K562 (cell line): Measurements from ENCODE around the gene AMFR. TPM values are rescaled to one million over a fixed set of nuclear protein-coding genes. Genes with fewer than 3 reads are reported as not detected.
"Not testable (repeated sequence)": the region's sequence is repeated elsewhere in the genome, so short reads cannot be mapped to it uniquely, and the experiment has no call there.

Experiments used
- ATAC-seq: fragments of 200-7000 bp; cut with Tn5 transposase; 3 replicates; pipeline ENCODE4 v1.9.1; 2020; ENCODE audit warnings: moderate library complexity
- BruUV-seq: library from RNA; stranded (reverse); fragments of 400-500 nt; replicated peaks from 2 replicates; lab custom pipeline; 2021; lab: Mats Ljungman, UMichigan
- CTCF ChIA-PET: fragments of 300-600 bp; formaldehyde crosslinking; extraction: SDS; loops from one replicate; lab custom pipeline; 2021; ENCODE audit warnings: low intra/inter-chr PET ratio; lab: Yijun Ruan, JAX
- POLR2A ChIA-PET: fragments of 300-600, 350-650 bp; sonication (Branson Sonifier 250); formaldehyde crosslinking; extraction: SDS; loops from one replicate; lab custom pipeline; 2021; ENCODE audit warnings: antibody characterized with exemption, inconsistent platforms; lab: Yijun Ruan, JAX
- DNase-seq, 4 experiments: peaks; one replicate each; pipeline versions ENCODE4 v3.0.0 to v3.0.0-alpha.2; 2011 to 2018; ENCODE audit warnings: low spot score in 3 of 4, mixed read lengths in 3 of 4; ENCODE audit errors: extremely low read depth in 1 of 4
- FAIRE-seq: peaks from 2 replicates; lab custom pipeline; 2011; peaks lifted over from hg19 to GRCh38; lab: Jason Lieb, UNC
- H2AFZ ChIP-seq: 2 replicates; pipeline ENCODE4 v1.6.0; 2011; ENCODE audit warnings: low read depth, low read length, control low read depth, inconsistent platforms
- H3K27ac ChIP-seq: fragments of 200-600 bp; 3 replicates; pipeline ENCODE4 v1.8.0; 2011; ENCODE audit warnings: low read depth, mild to moderate bottlenecking, control low read depth, inconsistent platforms, low read length, moderate library complexity, mixed read lengths; ENCODE audit errors: extremely low read depth
- H3K27me3 ChIP-seq, 2 experiments: fragments of 300-600 bp in 1 of 2; 2 replicates in 1 of 2; 3 replicates in 1 of 2; pipeline versions ENCODE4 v1.6.0 to v1.8.0; 2011; ENCODE audit warnings: inconsistent platforms in 2 of 2, low read length in 2 of 2, mild to moderate bottlenecking in 1 of 2, mixed read lengths in 1 of 2, moderate library complexity in 1 of 2; ENCODE audit not compliant: control insufficient read depth in 2 of 2, insufficient read depth in 2 of 2
- H3K36me3 ChIP-seq: fragments of 300-600 bp; 3 replicates; pipeline ENCODE4 v1.8.0; 2011; ENCODE audit warnings: mild to moderate bottlenecking, low read length, inconsistent platforms; ENCODE audit not compliant: control insufficient read depth, insufficient read depth
- H3K4me1 ChIP-seq, 2 experiments: fragments of 200-600 bp in 1 of 2; replicated peaks in 1 of 2; 2 replicates in 1 of 2; 3 replicates in 1 of 2; pipeline versions ENCODE4 v1.5.1 to v1.8.0; 2011; ENCODE audit warnings: inconsistent platforms in 2 of 2, low read length in 2 of 2, mild to moderate bottlenecking in 1 of 2, mixed read lengths in 1 of 2, moderate library complexity in 1 of 2; ENCODE audit not compliant: control insufficient read depth in 2 of 2, insufficient read depth in 2 of 2
- H3K4me2 ChIP-seq: 2 replicates; pipeline ENCODE4 v1.6.1; 2011; ENCODE audit warnings: low read length, control low read depth, inconsistent platforms, mixed read lengths; ENCODE audit not compliant: insufficient read depth
- H3K4me3 ChIP-seq: fragments of 200-600 bp; sonication (generic), shearing (Covaris generic); 2 replicates; pipeline ENCODE4 v1.5.1; 2016; ENCODE audit warnings: control low read depth, inconsistent platforms
- H3K79me2 ChIP-seq: fragments of 200-600 bp; 3 replicates; pipeline ENCODE4 v1.8.0; 2011; ENCODE audit warnings: low read length, inconsistent platforms; ENCODE audit not compliant: control insufficient read depth, insufficient read depth
- H3K9ac ChIP-seq, 2 experiments: 2 replicates each; pipeline versions ENCODE4 v1.6.0 to v1.6.1; 2011; ENCODE audit warnings: low read depth in 2 of 2, low read length in 2 of 2, control low read depth in 1 of 2, inconsistent platforms in 1 of 2, mild to moderate bottlenecking in 1 of 2, mixed read lengths in 1 of 2; ENCODE audit not compliant: insufficient read depth in 1 of 2
- H3K9me1 ChIP-seq: one replicate; pipeline ENCODE4 v1.6.0; 2011; ENCODE audit warnings: inconsistent platforms, mild to moderate bottlenecking, low read length, moderate library complexity; ENCODE audit not compliant: control insufficient read depth, insufficient read depth
- H3K9me3 ChIP-seq: replicated peaks from 2 replicates; pipeline ENCODE4 v1.5.1; 2011; ENCODE audit warnings: low read depth, low read length, inconsistent platforms; ENCODE audit not compliant: control insufficient read depth, insufficient read depth
- H4K20me1 ChIP-seq: replicated peaks from 2 replicates; pipeline ENCODE4 v1.6.1; 2011; ENCODE audit warnings: low read length, inconsistent platforms, mixed read lengths; ENCODE audit not compliant: control insufficient read depth, insufficient read depth
- CBX1 ChIP-seq: sonication (generic); IDR thresholded peaks from 2 replicates; pipeline ENCODE4 v1.6.1; 2016; ENCODE audit warnings: antibody characterized with exemption, low read depth, mild to moderate bottlenecking
- CBX3 ChIP-seq, 2 experiments: IDR thresholded peaks; 1 replicate in 1 of 2; 2 replicates in 1 of 2; pipeline ENCODE4 v1.6.1; 2012; ENCODE audit warnings: inconsistent platforms in 2 of 2, low read length in 2 of 2, borderline replicate concordance in 1 of 2, control low read depth in 1 of 2
- CBX5 ChIP-seq: IDR thresholded peaks from 2 replicates; pipeline ENCODE4 v1.6.1; 2014; ENCODE audit warnings: low read depth, borderline replicate concordance
- JUN ChIP-seq, 2 experiments: sonication (generic) in 1 of 2; formaldehyde crosslinking in 1 of 2; IDR thresholded peaks; 2 replicates each; pipeline versions ENCODE4 v1.6.1 to v1.8.0; 2012 to 2022; ENCODE audit warnings: borderline replicate concordance in 2 of 2, mild to moderate bottlenecking in 2 of 2, improper control_type of control experiment in 1 of 2, low read depth in 1 of 2, low read length in 1 of 2, missing genetic modification reagents in 1 of 2
- SPI1 ChIP-seq: IDR thresholded peaks from 2 replicates; pipeline ENCODE4 v1.6.1; 2011; ENCODE audit warnings: low read depth, low read length, control low read depth, borderline replicate concordance
- SREBF1 ChIP-seq: fragments of 150-350 bp; IDR thresholded peaks from 2 replicates; pipeline ENCODE4 v1.6.1; 2014; ENCODE audit warnings: antibody characterized with exemption, low read depth, low read length, borderline replicate concordance
- SRSF3 ChIP-seq: fragments of 200-400 bp; formaldehyde crosslinking; IDR thresholded peaks from 2 replicates; pipeline ENCODE4 v1.6.1; 2016; ENCODE audit warnings: mild to moderate bottlenecking, low read length, moderate library complexity; ENCODE audit not compliant: insufficient read depth
- TAF15 ChIP-seq: fragments of 200-400 bp; formaldehyde crosslinking; IDR thresholded peaks from 2 replicates; pipeline ENCODE4 v1.6.1; 2017; ENCODE audit warnings: mild to moderate bottlenecking, low read depth, low read length, moderate library complexity
- TRIM28 ChIP-seq: fragments of 450-650 bp; IDR thresholded peaks from 2 replicates; pipeline ENCODE4 v1.6.1; 2017
- ZNF707 ChIP-seq: fragments of 250-450 bp; sonication (Bioruptor Pico); conservative IDR thresholded peaks from 2 replicates; pipeline ENCODE4 v1.8.0; 2022; ENCODE audit warnings: inconsistent platforms, mild to moderate bottlenecking, moderate library complexity
- WGBS: fragments of 100-300 bp; shearing (Covaris generic); methylation state at CpG from one replicate; pipeline ENCODE4 v1.1.6; 2016; ENCODE audit warnings: low coverage, mixed read lengths; ENCODE audit not compliant: insufficient coverage; ENCODE audit errors: missing lambda C conversion rate; 5-methylcytosine and 5-hydroxymethylcytosine counted together
- in situ Hi-C: fragments of 300-500 bp; cut with MboI; formaldehyde crosslinking; loops from 4 replicates; pipeline ENCODE4 v1.15.0; 2018; ENCODE audit warnings: inconsistent platforms, mixed read lengths
- intact Hi-C: fragments of 100-400 bp; cut with micrococcal nuclease; formaldehyde crosslinking; loops from 2 replicates; pipeline ENCODE4 v1.14.2; 2022
- polyA plus RNA-seq, 8 experiments: library from polyadenylated mRNA; depleted of rRNA in 4 of 8; stranded (reverse) in 5 of 8; unstranded in 3 of 8; fragments of >200 nt; fragmentation: Nextera tagmentation in 2 of 8; fragmentation: Illumina TruSeq in 1 of 8; extraction: Ambion mirVana in 2 of 8; extraction: Trizol in 1 of 8; gene quantifications; 2 replicates each; pipeline versions ENCODE4 v1.2.1 to v1.2.3, GENCODE V29; 2011 to 2014; ENCODE audit warnings: inconsistent platforms in 1 of 8, missing spikeins in 1 of 8
- total RNA-seq, 7 experiments: library from RNA; depleted of rRNA in 6 of 7; stranded (reverse); fragments of >200 nt in 6 of 7; fragmentation: Illumina TruSeq in 2 of 7; extraction: Trizol in 2 of 7; gene quantifications; 2 replicates each; pipeline versions ENCODE4 v1.2.1 to v1.2.3, GENCODE V29; 2011 to 2021; ENCODE audit warnings: low replicate concordance in 1 of 7

AMFR gene
- total and polyA plus RNA-seq, 9 of the 15 experiments (the other 6 are each of a cell fraction or from before 2014, with no cell fraction given): 15.6 to 113 (median 58.4) TPM

GRCh38 chr16:56382459-56382858 lies 42.9 kb downstream of the AMFR start:
- no TSS peak for BruUV-seq

GRCh38 chr16:56380778-56381485 lies 44.4 kb downstream of the AMFR start:
- ATAC-seq, H3K4me2 ChIP-seq, H3K9me1 ChIP-seq, H2AFZ ChIP-seq, H3K27ac ChIP-seq, H3K9ac ChIP-seq, in situ Hi-C loops, intact Hi-C loops, H4K20me1 ChIP-seq, DNase-seq, BruUV-seq, H3K27me3 ChIP-seq, H3K4me1 ChIP-seq, CTCF ChIA-PET, H3K4me3 ChIP-seq, FAIRE-seq: not testable (repeated sequence)
- POLR2A ChIA-PET: interaction anchor here (1.8 kb wide), 1 partner anchor 10 kb away, joined by 9 read pairs; no protein-coding TSS in a partner anchor
- TF ChIP-seq CBX5 (0 out of 2 replicates have a peak, but pooled peaks have one; percentile 33), CBX3 (IDR thresholded peaks at IDR 0.05; ENCODE audit: borderline replicate concordance in 1 of 2, low read length in 2 of 2) (peak in 1 of 2 experiments; percentile 60; a peak in 1 of 3 replicates), ZNF707 (CRISPR knock-in tag) (peak; percentile 99), TRIM28 (peak; percentile 85)
- 90% methylated on average over 3 of the region's 3 CpGs for WGBS
- H3K36me3 ChIP-seq: peaks cover 71% of the 10 kb centered on the region
- H3K79me2 ChIP-seq: peaks cover 16% of the 10 kb centered on the region; the same call in 2 of the 3 replicates
- H3K9me3 ChIP-seq: peaks cover 11% of the 10 kb centered on the region

More at GRCh38 chr16:56382459-56382858, 42.9 kb downstream of the AMFR start:
- ChIA-PET POLR2A (interaction anchor here (0.6 to 1.7 kb wide), 3 partner anchors 17 to 829 kb away, joined by 3 to 13 read pairs (median 3); no protein-coding TSS in a partner anchor), CTCF (no interaction called here)
- no peak overlapping the region for H3K9ac ChIP-seq
- H3K4me3 ChIP-seq: no peak overlapping the region
- no peak for FAIRE-seq
- no peaks in the 10 kb centered on the region for H3K9me1 ChIP-seq
- ATAC-seq: no peak
- no peak overlapping the region for H2AFZ ChIP-seq
- H3K4me2 ChIP-seq: no peak overlapping the region
- H3K27ac ChIP-seq: no peak overlapping the region
- H3K27me3 ChIP-seq: no peaks in the 10 kb centered on the region
- no peaks in the 10 kb centered on the region for H3K4me1 ChIP-seq
- TF ChIP-seq JUN (IDR thresholded peaks at IDR 0.05; ENCODE audit: borderline replicate concordance, low read depth, low read length) (no peak), JUN (CRISPR knock-in tag; IDR thresholded peaks at IDR 0.05; ENCODE audit: borderline replicate concordance) (no peak), TAF15 (no peak), SREBF1 (no peak), CBX1 (no peak), SRSF3 (no peak), SPI1 (no peak)
- no peaks in the 10 kb centered on the region for H4K20me1 ChIP-seq
- intact Hi-C loops (no loop called here), in situ Hi-C loops (no loop called here)
- H3K36me3 ChIP-seq: peaks cover 83% of the 10 kb centered on the region
- peaks cover 5% of the 10 kb centered on the region; the same call in 2 of the 3 replicates for H3K79me2 ChIP-seq
- WGBS: 89% methylated on average over 4 of the region's 4 CpGs
- no peak for DNase-seq
- peaks cover 11% of the 10 kb centered on the region for H3K9me3 ChIP-seq
